Measurements from ENCODE around the gene SKIDA1.

The SKIDA1 gene

DNA sequence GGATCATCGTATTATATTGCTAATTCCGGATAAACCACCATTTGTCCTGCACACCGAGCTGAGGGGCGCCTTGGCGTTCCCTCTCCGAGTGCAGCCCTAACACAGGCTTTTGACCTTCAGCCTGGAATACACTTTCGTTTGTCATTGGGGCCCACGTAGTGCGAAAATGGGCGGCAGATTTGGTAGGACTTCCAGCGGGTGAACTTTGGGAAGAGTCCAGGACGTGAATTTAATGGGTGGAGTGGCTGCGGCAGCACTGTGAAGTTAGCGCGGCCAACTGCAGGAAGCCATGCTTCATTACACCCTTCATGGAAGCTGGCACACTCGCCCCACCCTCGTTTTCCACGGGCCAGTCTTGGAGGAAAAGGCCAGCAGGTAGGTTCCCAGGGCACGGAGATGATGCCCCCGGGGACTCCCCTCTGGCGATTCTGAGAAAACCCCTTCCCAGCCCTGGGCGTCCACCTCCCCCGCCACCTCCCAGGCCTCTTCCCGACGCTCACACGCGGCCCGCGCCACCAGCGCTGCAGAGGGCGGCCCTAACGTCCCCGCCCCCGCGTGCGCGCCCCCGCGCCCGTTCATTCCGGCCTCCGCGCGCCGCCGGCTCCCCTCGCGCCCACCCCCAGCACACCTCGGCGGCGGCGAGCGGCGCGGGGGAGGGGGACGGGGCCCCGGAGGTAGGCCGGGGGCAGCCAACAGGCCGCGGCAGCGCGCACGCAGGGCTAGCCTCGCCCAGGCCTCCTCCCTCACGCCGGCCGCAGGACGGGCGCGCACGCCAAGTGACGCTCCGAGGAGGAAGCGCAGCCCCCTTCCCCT is 8.2 kb upstream of the SKIDA1 start, which contains the start of gene MLLT10:
TSS of gene MLLT10 (plus strand) at position 766 of the 813 bp plus-strand sequence. CDS start 413 bp downstream, outside the sequence.
- H3K4me3 ChIP-seq (replicated peaks; ENCODE audit: low read depth, low read length), result peak within 1 kb of the TSS; percentile 65

DNA sequence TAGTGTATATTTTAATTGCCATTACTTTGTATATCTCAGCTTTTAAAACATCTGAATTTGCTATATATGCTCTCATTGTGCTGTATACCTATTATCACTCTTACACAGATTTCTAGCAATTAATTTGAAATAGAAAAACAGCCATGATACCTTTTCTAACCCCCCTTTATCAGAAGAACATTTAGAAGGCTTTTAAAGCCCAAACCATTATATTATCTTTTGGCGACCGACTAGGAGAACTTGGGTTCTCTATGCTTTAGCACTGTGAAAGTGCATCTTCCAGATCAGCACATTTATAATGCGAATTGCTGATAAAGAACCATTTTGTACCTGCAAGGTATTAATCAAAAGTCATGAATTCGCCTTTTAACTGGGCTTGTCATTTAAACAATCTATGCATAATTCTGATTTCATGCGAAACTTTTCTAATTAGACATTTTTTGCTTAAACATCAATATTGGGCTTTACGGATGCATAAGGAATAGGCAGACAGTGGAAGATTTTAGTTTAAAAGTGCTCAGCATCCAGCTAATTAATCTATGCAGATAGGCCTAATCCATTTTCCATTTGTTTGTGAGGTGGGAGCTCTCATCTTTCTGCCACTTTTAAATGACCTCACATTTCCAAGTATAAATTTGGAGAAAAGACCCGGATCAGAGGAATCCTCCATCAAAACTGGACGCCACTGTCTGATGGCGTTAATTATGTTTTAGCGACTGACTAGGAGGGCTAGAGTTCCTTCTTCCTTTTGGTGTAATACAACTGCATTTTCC is 7.4 kb upstream of the SKIDA1 start:
- TF ChIP-seq, protein P1, sequence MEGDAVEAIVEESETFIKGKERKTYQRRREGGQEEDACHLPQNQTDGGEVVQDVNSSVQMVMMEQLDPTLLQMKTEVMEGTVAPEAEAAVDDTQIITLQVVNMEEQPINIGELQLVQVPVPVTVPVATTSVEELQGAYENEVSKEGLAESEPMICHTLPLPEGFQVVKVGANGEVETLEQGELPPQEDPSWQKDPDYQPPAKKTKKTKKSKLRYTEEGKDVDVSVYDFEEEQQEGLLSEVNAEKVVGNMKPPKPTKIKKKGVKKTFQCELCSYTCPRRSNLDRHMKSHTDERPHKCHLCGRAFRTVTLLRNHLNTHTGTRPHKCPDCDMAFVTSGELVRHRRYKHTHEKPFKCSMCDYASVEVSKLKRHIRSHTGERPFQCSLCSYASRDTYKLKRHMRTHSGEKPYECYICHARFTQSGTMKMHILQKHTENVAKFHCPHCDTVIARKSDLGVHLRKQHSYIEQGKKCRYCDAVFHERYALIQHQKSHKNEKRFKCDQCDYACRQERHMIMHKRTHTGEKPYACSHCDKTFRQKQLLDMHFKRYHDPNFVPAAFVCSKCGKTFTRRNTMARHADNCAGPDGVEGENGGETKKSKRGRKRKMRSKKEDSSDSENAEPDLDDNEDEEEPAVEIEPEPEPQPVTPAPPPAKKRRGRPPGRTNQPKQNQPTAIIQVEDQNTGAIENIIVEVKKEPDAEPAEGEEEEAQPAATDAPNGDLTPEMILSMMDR (IDR thresholded peaks at IDR 0.05; ENCODE audit: low read depth, low read length, missing control alignments), result no peak
- DNase-seq (ENCODE audit: extremely low read depth, low read depth), result no peak
- peak overlapping the region; percentile 52 for H3K4me3 ChIP-seq (replicated peaks; ENCODE audit: low read depth, low read length)

More for the DNA sequence above, 8.2 kb upstream of the SKIDA1 start, which contains the start of gene MLLT10:
- TF ChIP-seq, protein P1 (IDR thresholded peaks at IDR 0.05; ENCODE audit: low read depth, low read length, missing control alignments), result no peak
- peak; percentile 84 for DNase-seq (ENCODE audit: extremely low read depth, low read depth)

DNA sequence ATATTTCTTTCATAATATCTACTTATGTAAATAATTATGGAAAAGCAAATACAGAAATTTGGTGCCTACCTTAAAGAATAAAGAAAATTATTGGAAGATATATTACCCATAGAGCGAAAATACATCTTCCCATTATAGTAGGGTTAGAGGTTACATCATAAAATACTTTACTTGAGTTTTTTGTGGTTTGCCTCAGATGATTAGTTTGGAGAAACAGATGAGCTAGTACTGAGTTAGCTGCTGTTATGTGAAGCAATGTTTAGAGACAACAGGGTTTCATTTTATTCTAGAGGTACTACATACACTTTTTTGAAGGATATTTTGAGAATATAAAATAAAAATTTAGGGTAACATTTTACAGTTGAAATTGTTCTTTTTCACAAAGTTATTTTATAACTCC is 5.7 kb upstream of the SKIDA1 start:
- TF ChIP-seq, protein P1 (IDR thresholded peaks at IDR 0.05; ENCODE audit: low read depth, low read length, missing control alignments), result no peak
- no peak for DNase-seq (ENCODE audit: extremely low read depth, low read depth)
- H3K4me3 ChIP-seq (replicated peaks; ENCODE audit: low read depth, low read length), result no peak overlapping the region

DNA sequence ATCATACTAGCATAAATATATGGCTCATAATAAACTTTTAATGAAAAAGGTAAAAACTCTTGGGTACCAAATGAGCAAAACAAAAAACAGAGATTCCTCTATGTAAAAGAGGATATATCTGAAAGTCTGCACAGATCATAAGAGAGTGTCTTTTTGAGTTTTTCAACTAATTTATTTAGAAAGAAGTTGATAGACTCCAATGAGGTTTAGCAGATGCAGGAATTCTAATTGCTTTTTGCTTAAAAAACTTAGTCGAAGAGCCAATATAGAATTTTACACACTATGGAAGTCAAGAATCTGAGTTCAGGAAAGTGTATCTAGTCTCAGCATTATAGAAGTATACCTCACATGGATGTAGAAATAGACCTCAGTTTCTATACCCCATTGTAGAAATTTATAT is 5.2 kb upstream of the SKIDA1 start:
- TF ChIP-seq, protein P1 (IDR thresholded peaks at IDR 0.05; ENCODE audit: low read depth, low read length, missing control alignments), result no peak
- no peak for DNase-seq (ENCODE audit: extremely low read depth, low read depth)
- H3K4me3 ChIP-seq (replicated peaks; ENCODE audit: low read depth, low read length), result no peak overlapping the region

DNA sequence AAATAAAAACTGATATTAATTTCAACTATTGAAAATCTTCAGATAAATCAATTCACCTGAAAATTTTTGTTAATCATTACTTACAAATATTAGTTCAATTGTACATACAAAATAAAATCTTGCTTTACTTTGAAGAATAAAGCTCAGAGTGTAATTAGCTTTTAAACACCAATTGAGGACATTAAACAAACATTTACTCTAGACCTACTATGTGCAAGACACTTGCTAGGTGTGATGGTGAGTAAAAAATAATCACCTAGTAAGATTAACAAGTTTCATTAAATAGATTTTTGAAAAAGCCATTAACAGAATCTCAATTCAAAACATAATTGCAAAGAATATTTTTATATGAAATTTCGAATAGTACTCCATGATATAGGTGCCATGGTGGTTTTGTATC is 4.7 kb upstream of the SKIDA1 start:
- DNase-seq (ENCODE audit: extremely low read depth, low read depth), result no peak
- TF ChIP-seq, protein P1 (IDR thresholded peaks at IDR 0.05; ENCODE audit: low read depth, low read length, missing control alignments), result no peak

DNA sequence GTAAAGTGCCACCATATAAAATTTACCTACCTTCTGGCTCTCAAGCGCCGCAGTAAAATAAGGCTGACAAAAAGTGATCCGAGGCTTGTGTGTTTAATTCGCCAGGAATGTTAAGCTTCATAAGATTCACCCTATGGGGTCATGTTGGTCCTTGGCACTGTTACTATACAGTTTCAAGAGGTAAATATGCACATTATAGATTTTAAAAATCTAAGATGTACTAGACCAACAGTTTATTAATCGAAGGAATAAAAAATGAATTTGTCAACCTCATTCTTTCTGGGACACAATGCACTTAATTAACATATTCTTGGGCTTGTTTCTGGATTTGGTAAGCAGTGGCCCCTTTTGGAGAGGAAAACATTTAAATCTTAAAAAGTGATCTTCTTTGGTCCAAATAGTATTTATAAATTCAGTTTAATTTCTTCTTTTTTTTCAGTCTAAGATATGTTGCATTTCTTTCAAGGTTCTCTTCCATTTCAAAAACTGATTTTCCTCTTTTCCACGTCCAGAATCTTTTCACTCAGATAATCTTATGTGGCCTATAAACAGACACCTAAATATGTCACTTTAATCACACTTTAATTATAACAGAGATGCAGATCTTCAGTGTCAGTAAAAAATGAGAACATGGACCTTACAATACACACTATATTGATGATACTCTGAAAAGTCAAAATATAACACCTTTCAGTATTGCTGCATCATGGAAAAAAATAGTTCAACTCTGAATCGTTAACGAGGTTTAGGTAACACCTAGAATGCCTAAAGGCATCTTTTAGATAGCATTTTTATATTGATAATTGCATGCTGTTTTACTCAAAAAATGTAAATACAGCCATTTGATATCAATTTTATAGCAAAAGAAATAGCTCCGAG is 3.8 kb upstream of the SKIDA1 start:
- no peak for DNase-seq (ENCODE audit: extremely low read depth, low read depth)
- no peak overlapping the region for H3K4me3 ChIP-seq (replicated peaks; ENCODE audit: low read depth, low read length)
- TF ChIP-seq, protein P1 (IDR thresholded peaks at IDR 0.05; ENCODE audit: low read depth, low read length, missing control alignments), result no peak

More for the DNA sequence above, 4.7 kb upstream of the SKIDA1 start:
- no peak overlapping the region for H3K4me3 ChIP-seq (replicated peaks; ENCODE audit: low read depth, low read length)
